Esophagus squamous epithelium (tissue), 4 donors: ENCODE results near the gene EPAS1.

Experiments
- CTCF ChIP-seq, 6 experiments: fragments of 450-650 bp in 4 of 6; fragments of 200-600 bp in 2 of 6; sonication (generic) in 2 of 6; IDR thresholded peaks; one replicate each; pipeline ENCODE4 v1.5.1; 2016 to 2019; ENCODE audit warnings: antibody characterized with exemption in 6 of 6, mild to moderate bottlenecking in 4 of 6, moderate library complexity in 4 of 6
- POLR2A ChIP-seq, 4 donors: fragments of 450-650 bp; IDR thresholded peaks; one replicate each; pipeline ENCODE4 v1.6.1; 2017; ENCODE audit warnings: antibody characterized with exemption in 4 of 4, mild to moderate bottlenecking in 4 of 4, moderate library complexity in 3 of 4

- TF ChIP-seq CTCF (IDR thresholded peaks at IDR 0.05) (no peak), POLR2A (IDR thresholded peaks at IDR 0.05) (no peak)
Observed at GRCh38 chr2:46353509-46353908, 56.3 kb downstream of the EPAS1 start.
